ENCODE data around the gene TBXAS1. TPM values are rescaled to one million over a fixed set of nuclear protein-coding genes. Genes with fewer than 3 reads are reported as not detected.

TBXAS1 gene
- total RNA-seq, 2 donors from 2014 or later: 19.6 to 20.9 TPM

DNA sequence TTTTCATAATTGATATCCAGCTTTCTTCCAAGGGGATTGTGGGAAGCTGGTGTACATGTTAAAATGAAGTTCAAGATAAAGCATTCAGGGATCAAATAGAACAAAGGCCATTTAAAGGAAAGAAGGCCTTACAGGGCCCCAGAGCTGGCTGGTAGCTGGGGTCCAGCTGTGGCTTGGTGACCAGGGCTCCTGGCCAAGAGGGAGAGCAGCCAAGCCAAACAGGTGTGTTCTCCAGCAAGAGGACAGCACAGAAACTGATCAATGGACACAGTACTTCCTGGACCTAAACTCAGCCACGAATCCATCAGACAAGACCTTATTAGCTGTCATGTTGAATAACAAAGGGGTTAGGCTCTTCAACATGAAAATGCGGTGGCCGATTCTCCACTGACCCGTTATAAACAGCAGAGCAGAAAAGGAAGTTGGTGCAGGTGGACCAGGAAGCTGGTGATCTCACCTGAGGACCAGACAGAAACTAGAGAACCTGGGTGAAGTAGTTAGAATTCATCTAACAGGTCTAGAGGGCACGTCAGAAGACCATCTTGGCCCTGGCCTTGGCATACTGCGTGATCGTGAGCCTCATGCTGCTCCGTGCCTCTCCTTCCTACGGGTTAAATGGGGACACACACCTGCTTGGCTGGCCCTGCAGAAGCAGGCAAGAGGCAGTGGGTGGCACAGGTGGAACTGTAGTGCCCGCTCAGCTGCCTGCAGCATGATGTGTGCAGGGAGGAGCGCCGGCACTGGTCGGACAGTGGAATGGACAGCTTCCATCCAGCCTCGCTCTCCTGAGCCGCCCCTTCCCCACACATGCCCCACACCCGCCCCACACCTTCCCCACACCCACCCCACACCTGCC, 179.9 kb downstream of the TBXAS1 start:
- Mint-ChIP-seq H3K4me1 (peaks cover 9% of the 10 kb centered on the region), H3K36me3 (ENCODE audit: low read depth) (peaks cover 3% of the 10 kb centered on the region), H3K27ac (no peak overlapping the region), H3K4me3 (no peak overlapping the region), H3K27me3 (no peaks in the 10 kb centered on the region)
- DNase-seq (no peak), ATAC-seq (no peak)
- H3K9me3 ChIP-seq (ENCODE audit: control insufficient read depth, low read length, poor library complexity, severe bottlenecking): no peaks in the 10 kb centered on the region

DNA sequence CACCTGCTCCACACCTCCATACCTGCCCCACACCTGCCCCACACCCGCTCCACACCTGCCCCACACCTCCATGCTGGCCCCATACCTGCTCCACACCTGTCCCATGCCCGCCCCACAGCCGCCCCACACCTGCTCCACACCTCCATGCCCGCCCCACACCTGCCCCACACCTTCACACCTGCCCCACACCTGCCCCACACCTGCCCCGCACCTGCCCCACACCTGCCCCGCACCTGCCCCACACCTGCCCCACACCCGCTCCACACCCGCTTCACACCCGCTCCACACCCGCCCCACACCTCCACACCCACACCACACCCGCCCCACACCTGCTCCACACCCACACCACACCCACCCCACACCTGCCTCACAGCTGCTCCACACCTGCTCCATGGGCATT, 180.7 kb downstream of the TBXAS1 start:
- no peak overlapping the region for H3K27ac Mint-ChIP-seq
- H3K4me1 Mint-ChIP-seq: peaks cover 10% of the 10 kb centered on the region
- H3K36me3 Mint-ChIP-seq (ENCODE audit: low read depth): peaks cover 6% of the 10 kb centered on the region
- DNase-seq (no peak), ATAC-seq (no peak)
- H3K27me3 Mint-ChIP-seq: no peaks in the 10 kb centered on the region
- no peaks in the 10 kb centered on the region for H3K9me3 ChIP-seq (ENCODE audit: control insufficient read depth, low read length, poor library complexity, severe bottlenecking)
- no peak overlapping the region for H3K4me3 Mint-ChIP-seq

DNA sequence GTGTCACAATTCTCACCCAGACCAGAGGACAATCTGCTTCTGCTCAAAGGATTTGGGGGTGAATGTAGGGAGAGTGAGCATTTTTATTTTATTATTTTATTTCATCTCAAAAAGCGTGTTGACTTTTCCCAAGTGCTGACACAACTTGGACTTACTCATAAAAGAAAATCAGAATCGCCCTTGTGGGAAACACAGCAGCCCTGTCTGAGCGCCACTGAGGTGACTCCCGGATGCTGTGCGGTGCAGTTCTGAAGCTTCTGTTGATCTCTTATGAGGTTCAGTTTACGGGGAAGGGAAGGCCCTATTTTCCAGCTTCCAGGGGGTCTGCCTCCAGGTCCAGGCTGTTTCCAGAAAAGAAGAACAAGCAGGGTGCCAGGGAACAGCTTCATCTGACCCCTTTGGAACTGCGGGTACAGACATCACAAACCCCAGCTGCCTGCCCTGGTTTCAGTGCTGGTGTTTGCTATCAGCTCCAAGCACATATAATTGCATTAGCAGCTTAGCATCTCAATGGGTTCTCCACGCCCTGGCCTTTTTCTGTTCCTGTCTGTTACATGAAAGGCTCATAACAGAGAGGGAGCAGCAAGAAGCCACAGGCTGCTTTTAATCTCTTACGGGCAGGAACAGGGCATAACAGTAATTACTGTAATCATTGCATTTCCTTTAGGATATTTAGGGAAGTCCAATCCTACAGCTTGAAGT, 181.3 kb downstream of the TBXAS1 start:
- H3K4me3 Mint-ChIP-seq: no peak overlapping the region
- no peaks in the 10 kb centered on the region for H3K9me3 ChIP-seq (ENCODE audit: control insufficient read depth, low read length, poor library complexity, severe bottlenecking)
- ATAC-seq (no peak), DNase-seq (no peak)
- H3K4me1 Mint-ChIP-seq: peaks cover 13% of the 10 kb centered on the region
- peaks cover 9% of the 10 kb centered on the region for H3K36me3 Mint-ChIP-seq (ENCODE audit: low read depth)
- no peaks in the 10 kb centered on the region for H3K27me3 Mint-ChIP-seq
- no peak overlapping the region for H3K27ac Mint-ChIP-seq

GRCh38 chr7:140013676-140014075, 184.6 kb downstream of the TBXAS1 start:
- H3K27me3 Mint-ChIP-seq: no peaks in the 10 kb centered on the region
- peak overlapping the region; percentile 6 for H3K27ac Mint-ChIP-seq
- H3K36me3 Mint-ChIP-seq (ENCODE audit: low read depth): peaks cover 7% of the 10 kb centered on the region
- no peak overlapping the region for H3K4me3 Mint-ChIP-seq
- ATAC-seq (no peak), DNase-seq (no peak)
- no peaks in the 10 kb centered on the region for H3K9me3 ChIP-seq (ENCODE audit: control insufficient read depth, low read length, poor library complexity, severe bottlenecking)
- peaks cover 13% of the 10 kb centered on the region for H3K4me1 Mint-ChIP-seq

DNA sequence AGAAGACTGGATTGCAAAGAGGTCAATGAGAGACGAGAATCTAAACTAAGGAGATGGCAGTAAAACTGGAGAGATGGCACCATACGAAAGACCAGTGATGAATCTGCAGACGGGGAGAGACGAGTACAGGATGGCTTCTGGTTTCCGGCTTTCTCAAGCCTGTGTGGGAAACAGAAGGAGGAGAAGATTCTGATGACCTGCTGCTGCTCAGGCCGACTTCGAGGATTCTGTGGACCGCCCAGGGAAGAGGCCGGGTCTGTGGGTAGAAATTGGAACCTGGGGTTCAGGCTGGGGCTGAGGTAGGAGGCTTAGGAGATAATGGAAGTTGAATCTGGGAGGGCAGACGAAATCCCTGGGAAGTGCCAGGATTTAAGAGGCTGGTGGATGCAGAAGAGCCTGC, 185.1 kb downstream of the TBXAS1 start:
- Mint-ChIP-seq H3K36me3 (ENCODE audit: low read depth) (peaks cover 7% of the 10 kb centered on the region), H3K27me3 (no peaks in the 10 kb centered on the region), H3K4me3 (no peak overlapping the region), H3K27ac (peak overlapping the region; percentile 9), H3K4me1 (peaks cover 17% of the 10 kb centered on the region)
- ATAC-seq: no peak
- H3K9me3 ChIP-seq (ENCODE audit: control insufficient read depth, low read length, poor library complexity, severe bottlenecking): no peaks in the 10 kb centered on the region
- no peak for DNase-seq

DNA sequence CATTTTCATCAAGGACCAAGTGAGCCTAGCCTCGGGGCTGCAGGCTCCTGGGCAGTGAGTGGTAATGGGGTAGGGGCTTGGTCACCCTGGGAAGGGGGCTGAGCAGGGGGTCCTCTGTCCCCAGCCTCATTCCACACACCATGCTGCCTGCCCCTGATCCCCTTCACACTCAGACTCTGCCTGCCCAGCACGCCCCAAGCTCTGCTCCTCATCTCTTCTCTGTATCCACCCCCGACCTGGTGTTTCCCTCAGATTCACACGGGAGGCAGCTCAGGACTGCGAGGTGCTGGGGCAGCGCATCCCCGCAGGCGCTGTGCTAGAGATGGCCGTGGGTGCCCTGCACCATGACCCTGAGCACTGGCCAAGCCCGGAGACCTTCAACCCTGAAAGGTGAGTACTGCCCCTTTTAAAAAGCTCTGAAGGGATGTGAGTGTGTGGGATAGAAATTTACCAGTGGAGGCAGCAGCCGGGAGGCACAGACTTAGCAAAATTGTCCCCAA, 186.5 kb downstream of the TBXAS1 start:
- Mint-ChIP-seq H3K36me3 (ENCODE audit: low read depth) (peaks cover 7% of the 10 kb centered on the region), H3K4me3 (no peak overlapping the region), H3K27ac (no peak overlapping the region), H3K4me1 (peaks cover 17% of the 10 kb centered on the region), H3K27me3 (no peaks in the 10 kb centered on the region)
- ATAC-seq (no peak), DNase-seq (no peak)
- no peaks in the 10 kb centered on the region for H3K9me3 ChIP-seq (ENCODE audit: control insufficient read depth, low read length, poor library complexity, severe bottlenecking)

- peaks cover 7% of the 10 kb centered on the region for H3K36me3 Mint-ChIP-seq (ENCODE audit: low read depth)
- ATAC-seq (no peak), DNase-seq (no peak)
- H3K4me3 Mint-ChIP-seq: no peak overlapping the region
- no peaks in the 10 kb centered on the region for H3K9me3 ChIP-seq (ENCODE audit: control insufficient read depth, low read length, poor library complexity, severe bottlenecking)
- H3K27ac Mint-ChIP-seq: no peak overlapping the region
- H3K4me1 Mint-ChIP-seq: peaks cover 17% of the 10 kb centered on the region
- no peaks in the 10 kb centered on the region for H3K27me3 Mint-ChIP-seq
These were observed 187.5 kb downstream of the TBXAS1 start for GRCh38 chr7:140016540-140016939.

GRCh38 chr7:140017034-140017433, 188.0 kb downstream of the TBXAS1 start:
- ATAC-seq (no peak), DNase-seq (no peak)
- peaks cover 10% of the 10 kb centered on the region for H3K36me3 Mint-ChIP-seq (ENCODE audit: low read depth)
- H3K9me3 ChIP-seq (ENCODE audit: control insufficient read depth, low read length, poor library complexity, severe bottlenecking): no peaks in the 10 kb centered on the region
- no peak overlapping the region for H3K27ac Mint-ChIP-seq
- no peak overlapping the region for H3K4me3 Mint-ChIP-seq
- no peaks in the 10 kb centered on the region for H3K27me3 Mint-ChIP-seq
- peaks cover 14% of the 10 kb centered on the region for H3K4me1 Mint-ChIP-seq

DNA sequence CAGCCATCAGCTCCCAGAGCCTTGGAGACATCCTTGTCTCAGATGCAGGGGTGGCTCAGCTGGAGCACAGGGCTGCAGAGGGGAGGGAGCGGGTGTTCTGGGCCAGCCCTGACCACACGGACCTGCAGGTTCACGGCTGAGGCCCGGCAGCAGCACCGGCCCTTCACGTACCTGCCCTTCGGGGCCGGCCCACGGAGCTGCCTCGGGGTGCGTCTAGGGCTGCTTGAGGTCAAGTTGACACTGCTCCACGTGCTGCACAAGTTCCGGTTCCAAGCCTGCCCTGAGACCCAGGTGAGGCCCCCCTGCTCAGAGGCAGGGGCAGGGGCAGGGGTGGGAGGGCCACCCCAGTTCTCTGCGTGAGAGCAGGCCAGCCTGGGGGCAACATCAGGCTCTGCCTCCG, 188.5 kb downstream of the TBXAS1 start:
- DNase-seq (no peak), ATAC-seq (no peak)
- H3K4me1 Mint-ChIP-seq: peaks cover 14% of the 10 kb centered on the region

DNA sequence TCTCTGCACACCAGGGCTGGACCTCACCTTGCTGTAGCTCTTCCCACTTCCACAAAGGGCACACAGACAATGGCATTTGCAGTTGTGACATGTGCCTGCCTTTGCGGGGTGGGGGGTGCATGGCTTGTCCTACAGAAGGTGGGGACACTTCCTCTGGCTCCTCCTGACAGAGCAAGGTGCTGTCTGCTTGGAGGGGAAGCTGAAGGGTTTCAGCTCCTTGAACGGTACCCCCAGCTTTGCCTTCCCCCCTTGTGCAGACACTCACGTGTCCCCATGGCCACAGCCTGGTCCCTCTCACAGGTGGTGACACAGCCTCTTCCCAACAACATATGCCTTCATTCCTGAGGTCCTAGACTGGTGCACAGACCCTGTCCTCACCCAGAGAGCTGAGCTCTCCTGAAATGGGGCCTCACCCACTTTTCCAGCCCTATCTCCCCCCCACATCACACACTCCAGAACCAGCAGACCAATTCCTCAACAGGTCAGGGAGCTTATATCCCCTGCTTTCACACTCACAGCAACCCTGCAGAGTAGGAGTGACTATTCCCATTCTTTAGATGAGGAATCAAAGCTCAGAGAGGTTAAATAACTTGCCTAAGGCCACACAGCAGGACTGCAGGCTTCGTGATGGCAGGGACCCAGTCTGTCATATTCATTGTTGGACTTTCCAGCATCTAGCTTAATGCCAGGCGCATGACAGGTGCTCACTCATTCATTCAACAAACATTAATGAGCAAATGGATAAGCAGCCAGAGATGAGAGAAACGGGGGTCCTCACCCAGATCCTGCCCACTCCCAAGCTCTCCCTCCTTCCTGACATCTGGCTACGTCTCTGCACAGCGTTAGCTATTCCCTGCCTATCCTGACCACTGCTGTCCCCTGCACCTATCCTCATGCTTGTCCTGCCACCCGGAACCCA, 189.3 kb downstream of the TBXAS1 start:
- H3K4me3 Mint-ChIP-seq: no peak overlapping the region
- no peaks in the 10 kb centered on the region for H3K27me3 Mint-ChIP-seq
- H3K36me3 Mint-ChIP-seq (ENCODE audit: low read depth): peaks cover 12% of the 10 kb centered on the region
- no peak for ATAC-seq
- peak overlapping the region; percentile 32 for H3K27ac Mint-ChIP-seq
- peaks cover 14% of the 10 kb centered on the region for H3K4me1 Mint-ChIP-seq
- no peak for DNase-seq
- H3K9me3 ChIP-seq (ENCODE audit: control insufficient read depth, low read length, poor library complexity, severe bottlenecking): no peaks in the 10 kb centered on the region

More for the DNA sequence above, 188.5 kb downstream of the TBXAS1 start:
- no peaks in the 10 kb centered on the region for H3K9me3 ChIP-seq (ENCODE audit: control insufficient read depth, low read length, poor library complexity, severe bottlenecking)
- Mint-ChIP-seq H3K4me3 (no peak overlapping the region), H3K27me3 (no peaks in the 10 kb centered on the region), H3K27ac (no peak overlapping the region), H3K36me3 (ENCODE audit: low read depth) (peaks cover 12% of the 10 kb centered on the region)

DNA sequence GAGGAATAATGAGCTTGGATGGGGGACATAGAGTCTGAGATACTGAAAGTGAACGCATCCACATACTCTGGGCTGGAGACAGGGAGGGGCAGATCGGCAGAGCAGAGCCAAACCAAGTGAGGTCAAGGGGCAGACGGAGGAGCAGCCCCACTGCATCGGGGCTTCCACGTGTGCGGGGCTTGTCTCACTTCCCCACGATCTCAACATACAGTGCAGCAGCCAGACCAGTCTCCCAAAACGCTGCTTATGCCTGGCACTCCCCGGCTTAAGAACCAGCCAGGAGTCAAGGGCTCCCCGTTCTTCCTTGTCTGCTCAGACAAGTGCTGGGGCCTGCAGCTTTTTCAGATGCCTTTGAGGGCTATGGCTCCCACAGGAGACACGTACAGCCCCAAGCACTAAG, 190.1 kb downstream of the TBXAS1 start:
- ATAC-seq (no peak), DNase-seq (no peak)
- H3K4me3 Mint-ChIP-seq: peak overlapping the region; percentile 43
- no peaks in the 10 kb centered on the region for H3K27me3 Mint-ChIP-seq
- no peaks in the 10 kb centered on the region for H3K9me3 ChIP-seq (ENCODE audit: control insufficient read depth, low read length, poor library complexity, severe bottlenecking)
- H3K27ac Mint-ChIP-seq: peak overlapping the region; percentile 32
- peaks cover 11% of the 10 kb centered on the region for H3K36me3 Mint-ChIP-seq (ENCODE audit: low read depth)
- peaks cover 11% of the 10 kb centered on the region for H3K4me1 Mint-ChIP-seq

- Mint-ChIP-seq H3K27ac (no peak overlapping the region), H3K27me3 (no peaks in the 10 kb centered on the region), H3K36me3 (ENCODE audit: low read depth) (peaks cover 8% of the 10 kb centered on the region), H3K4me3 (no peak overlapping the region), H3K4me1 (peaks cover 14% of the 10 kb centered on the region)
- ATAC-seq (no peak), DNase-seq (no peak)
- no peaks in the 10 kb centered on the region for H3K9me3 ChIP-seq (ENCODE audit: control insufficient read depth, low read length, poor library complexity, severe bottlenecking)
These were observed 190.5 kb downstream of the TBXAS1 start for GRCh38 chr7:140019606-140020005.

GRCh38 chr7:140021603-140022002, 192.5 kb downstream of the TBXAS1 start:
- H3K27ac Mint-ChIP-seq: no peak overlapping the region
- ATAC-seq (no peak), DNase-seq (no peak)
- no peaks in the 10 kb centered on the region for H3K27me3 Mint-ChIP-seq
- H3K4me3 Mint-ChIP-seq: no peak overlapping the region
- peaks cover 13% of the 10 kb centered on the region for H3K4me1 Mint-ChIP-seq
- H3K9me3 ChIP-seq (ENCODE audit: control insufficient read depth, low read length, poor library complexity, severe bottlenecking): no peaks in the 10 kb centered on the region
- peaks cover 7% of the 10 kb centered on the region for H3K36me3 Mint-ChIP-seq (ENCODE audit: low read depth)
